BE2C (cell line): ENCODE data around the gene IL1RAP.

Source experiments
- DNase-seq: peaks from one replicate; pipeline ENCODE4 v3.0.0-alpha.2; 2020
- H3K27me3 ChIP-seq: fragments of 250-450 bp; sonication (Bioruptor Pico); 2 replicates; pipeline ENCODE4 v1.5.1; 2020; ENCODE audit warnings: mild to moderate bottlenecking
- H3K36me3 ChIP-seq: fragments of 250-450 bp; sonication (Bioruptor Pico); 2 replicates; pipeline ENCODE4 v1.5.1; 2020; ENCODE audit warnings: mild to moderate bottlenecking
- H3K4me1 ChIP-seq: fragments of 250-450 bp; sonication (Bioruptor Pico); 2 replicates; pipeline ENCODE4 v1.5.1; 2020
- H3K4me3 ChIP-seq: 2 replicates; pipeline ENCODE4 v1.5.1; 2011; ENCODE audit warnings: low read depth, low read length
- H3K9me3 ChIP-seq: fragments of 250-450 bp; sonication (Bioruptor Pico); 2 replicates; pipeline ENCODE4 v1.5.1; 2020
- TF ChIP-seq, protein P1 (sequence below): IDR thresholded peaks from 2 replicates; pipeline ENCODE4 v1.5.1; 2012; ENCODE audit warnings: mild to moderate bottlenecking, low read depth, low read length

Gene IL1RAP

GRCh38 chr3:190607021-190607420, 93.1 kb downstream of the IL1RAP start:
- H3K4me3 ChIP-seq: no peak overlapping the region
- H3K9me3 ChIP-seq: no peaks in the 10 kb centered on the region
- DNase-seq: no peak
- no peaks in the 10 kb centered on the region for H3K27me3 ChIP-seq
- H3K4me1 ChIP-seq: no peaks in the 10 kb centered on the region
- no peaks in the 10 kb centered on the region for H3K36me3 ChIP-seq
- TF ChIP-seq, protein P1, sequence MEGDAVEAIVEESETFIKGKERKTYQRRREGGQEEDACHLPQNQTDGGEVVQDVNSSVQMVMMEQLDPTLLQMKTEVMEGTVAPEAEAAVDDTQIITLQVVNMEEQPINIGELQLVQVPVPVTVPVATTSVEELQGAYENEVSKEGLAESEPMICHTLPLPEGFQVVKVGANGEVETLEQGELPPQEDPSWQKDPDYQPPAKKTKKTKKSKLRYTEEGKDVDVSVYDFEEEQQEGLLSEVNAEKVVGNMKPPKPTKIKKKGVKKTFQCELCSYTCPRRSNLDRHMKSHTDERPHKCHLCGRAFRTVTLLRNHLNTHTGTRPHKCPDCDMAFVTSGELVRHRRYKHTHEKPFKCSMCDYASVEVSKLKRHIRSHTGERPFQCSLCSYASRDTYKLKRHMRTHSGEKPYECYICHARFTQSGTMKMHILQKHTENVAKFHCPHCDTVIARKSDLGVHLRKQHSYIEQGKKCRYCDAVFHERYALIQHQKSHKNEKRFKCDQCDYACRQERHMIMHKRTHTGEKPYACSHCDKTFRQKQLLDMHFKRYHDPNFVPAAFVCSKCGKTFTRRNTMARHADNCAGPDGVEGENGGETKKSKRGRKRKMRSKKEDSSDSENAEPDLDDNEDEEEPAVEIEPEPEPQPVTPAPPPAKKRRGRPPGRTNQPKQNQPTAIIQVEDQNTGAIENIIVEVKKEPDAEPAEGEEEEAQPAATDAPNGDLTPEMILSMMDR: no peak

- DNase-seq: no peak
- H3K4me3 ChIP-seq: no peak overlapping the region
- no peaks in the 10 kb centered on the region for H3K4me1 ChIP-seq
- TF ChIP-seq, protein P1: no peak
- H3K36me3 ChIP-seq: no peaks in the 10 kb centered on the region
- no peaks in the 10 kb centered on the region for H3K27me3 ChIP-seq
- H3K9me3 ChIP-seq: no peaks in the 10 kb centered on the region
Measured at GRCh38 chr3:190608850-190609589, 95.1 kb downstream of the IL1RAP start.

GRCh38 chr3:190614226-190615059, 100.6 kb downstream of the IL1RAP start:
- Histone ChIP-seq H3K4me1 (no peaks in the 10 kb centered on the region), H3K27me3 (no peaks in the 10 kb centered on the region), H3K9me3 (no peaks in the 10 kb centered on the region), H3K36me3 (no peaks in the 10 kb centered on the region), H3K4me3 (no peak overlapping the region)
- DNase-seq: no peak
- TF ChIP-seq, protein P1: no peak

- no peak for DNase-seq
- no peaks in the 10 kb centered on the region for H3K36me3 ChIP-seq
- no peak overlapping the region for H3K4me3 ChIP-seq
- TF ChIP-seq, protein P1: no peak
- no peaks in the 10 kb centered on the region for H3K4me1 ChIP-seq
- no peaks in the 10 kb centered on the region for H3K9me3 ChIP-seq
- H3K27me3 ChIP-seq: no peaks in the 10 kb centered on the region
Measured at GRCh38 chr3:190615060-190615384, 101.1 kb downstream of the IL1RAP start.

DNA sequence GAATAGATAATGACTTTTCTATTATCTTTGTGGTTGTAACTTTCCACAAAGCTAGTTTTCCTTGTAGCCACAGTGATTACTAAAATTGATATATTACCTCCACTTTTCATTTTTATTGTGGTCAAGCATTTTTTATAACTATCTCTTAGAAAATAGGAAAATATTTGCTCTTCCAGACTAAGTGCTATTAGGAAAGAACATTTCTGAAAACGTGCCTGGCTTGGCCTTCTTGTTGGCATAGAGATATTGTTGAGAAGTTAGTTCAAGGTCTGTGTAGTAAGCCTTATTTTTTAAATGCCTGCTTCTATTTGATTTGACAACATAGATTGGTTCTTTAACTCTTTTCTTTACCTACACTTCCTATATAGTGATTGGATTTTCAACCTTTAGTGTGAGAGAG, 101.7 kb downstream of the IL1RAP start:
- no peak overlapping the region for H3K4me3 ChIP-seq
- no peaks in the 10 kb centered on the region for H3K4me1 ChIP-seq
- no peaks in the 10 kb centered on the region for H3K27me3 ChIP-seq
- no peaks in the 10 kb centered on the region for H3K36me3 ChIP-seq
- no peaks in the 10 kb centered on the region for H3K9me3 ChIP-seq
- TF ChIP-seq, protein P1: no peak
- DNase-seq: no peak

DNA sequence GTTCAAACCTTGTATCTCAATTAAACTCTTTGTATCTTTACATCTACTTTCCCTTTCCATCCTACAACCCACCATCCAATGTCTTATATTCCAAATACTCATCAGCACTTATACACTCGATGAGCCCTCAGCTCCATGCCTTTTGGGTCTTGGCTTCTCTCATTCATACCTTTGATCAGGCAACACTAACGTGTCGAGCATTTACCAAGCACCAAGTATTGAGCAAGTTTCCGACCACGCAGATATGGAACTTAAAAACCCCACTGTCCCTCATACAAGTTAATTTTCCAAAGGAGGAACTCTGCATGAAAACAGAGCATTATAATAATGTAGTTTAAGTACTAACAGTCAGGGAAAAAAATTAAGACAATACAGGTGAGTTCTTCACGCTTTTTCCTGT, 102.8 kb downstream of the IL1RAP start:
- H3K27me3 ChIP-seq: no peaks in the 10 kb centered on the region
- H3K36me3 ChIP-seq: no peaks in the 10 kb centered on the region
- H3K4me1 ChIP-seq: no peaks in the 10 kb centered on the region
- no peak for DNase-seq
- no peaks in the 10 kb centered on the region for H3K9me3 ChIP-seq
- H3K4me3 ChIP-seq: no peak overlapping the region
- TF ChIP-seq, protein P1: no peak
